Gastroesophageal sphincter (tissue), 4 donors: ENCODE data around the gene YJU2. TPM values are rescaled to one million over a fixed set of nuclear protein-coding genes. Genes with fewer than 3 reads are reported as not detected.

Experiments used
- ATAC-seq: fragments of 150-250 bp; one replicate; pipeline ENCODE4 v1.9.1; 2016; ENCODE audit warnings: mild to moderate bottlenecking, moderate library complexity
- H3K27ac ChIP-seq, 4 donors: fragments of 200-600 bp; sonication (generic) in 3 of 4; 1 replicate in 3 of 4; 2 replicates in 1 of 4; pipeline ENCODE4 v1.5.1; 2016 to 2019
- H3K27me3 ChIP-seq: fragments of 200-600 bp; sonication (generic); one replicate; pipeline ENCODE4 v1.5.1; 2019
- H3K36me3 ChIP-seq, 2 donors: fragments of 200-600 bp; sonication (generic); one replicate each; pipeline ENCODE4 v1.5.1; 2019; ENCODE audit warnings: control low read depth in 1 of 2
- H3K4me1 ChIP-seq, 3 donors: fragments of 200-600 bp; sonication (generic); 1 replicate in 2 of 3; 2 replicates in 1 of 3; pipeline ENCODE4 v1.5.1; 2016 to 2019; ENCODE audit warnings: control low read depth in 2 of 3
- H3K4me3 ChIP-seq, 2 donors: fragments of 200-600 bp; sonication (generic); one replicate each; pipeline ENCODE4 v1.5.1; 2019; ENCODE audit warnings: mild to moderate bottlenecking in 1 of 2, moderate library complexity in 1 of 2
- H3K9me3 ChIP-seq, 3 donors: fragments of 200-600 bp; sonication (generic); one replicate each; pipeline ENCODE4 v1.5.1; 2017 to 2019; ENCODE audit warnings: control low read depth in 2 of 3
- CTCF ChIP-seq, 4 experiments: fragments of 200-600 bp in 2 of 4; fragments of 450-650 bp in 2 of 4; sonication (generic) in 1 of 4; IDR thresholded peaks; one replicate each; pipeline ENCODE4 v1.5.1; 2017 to 2019; ENCODE audit warnings: antibody characterized with exemption in 4 of 4, mild to moderate bottlenecking in 2 of 4, moderate library complexity in 2 of 4
- EP300 ChIP-seq: sonication (generic); formaldehyde crosslinking; IDR thresholded peaks from one replicate; pipeline ENCODE4 v1.6.1; 2017; ENCODE audit warnings: antibody characterized with exemption, mild to moderate bottlenecking
- POLR2A ChIP-seq, 2 donors: fragments of 450-650 bp; IDR thresholded peaks; one replicate each; pipeline ENCODE4 v1.6.1; 2017; ENCODE audit warnings: antibody characterized with exemption in 2 of 2, mild to moderate bottlenecking in 2 of 2, moderate library complexity in 1 of 2
- POLR2AphosphoS5 ChIP-seq: sonication (generic); formaldehyde crosslinking; IDR thresholded peaks from one replicate; pipeline ENCODE4 v1.6.1; 2017; ENCODE audit warnings: antibody characterized with exemption
- WGBS, 2 donors: methylation state at CpG; one replicate each; pipeline ENCODE4 v1.1.5; 2018; ENCODE audit warnings: low coverage in 1 of 2; 5-methylcytosine and 5-hydroxymethylcytosine counted together
- total RNA-seq, 4 donors: library from RNA; depleted of rRNA; stranded (reverse); fragments of >200 nt; gene quantifications; one replicate each; pipeline ENCODE4 v1.1.0, GENCODE V29; 2016

Gene YJU2
- total RNA-seq, 4 donors from 2014 or later, result 20.0 to 24.6 (median 21.6) TPM

- no peak for TF ChIP-seq EP300
- TF ChIP-seq CTCF (IDR thresholded peaks at IDR 0.05), result no peak
- no peak for TF ChIP-seq POLR2AphosphoS5
- no peak for TF ChIP-seq POLR2A (IDR thresholded peaks at IDR 0.05)
- Histone ChIP-seq H3K9me3 (no peaks in the 10 kb centered on the region), H3K4me1 (no peaks in the 10 kb centered on the region), H3K4me3 (no peak overlapping the region), H3K27ac (no peak overlapping the region), H3K27me3 (no peaks in the 10 kb centered on the region), H3K36me3 (no peaks in the 10 kb centered on the region)
- 60 to 85% methylated on average over 1 to 7 of the region's 7 CpGs for WGBS, 2 donors
- no peak for ATAC-seq
Measured at GRCh38 chr19:4220188-4220587, 26.7 kb upstream of the YJU2 start.

- H3K4me3 ChIP-seq, result no peak overlapping the region
- peaks cover 23% of the 10 kb centered on the region for H3K27me3 ChIP-seq
- no peaks in the 10 kb centered on the region for H3K36me3 ChIP-seq
- TF ChIP-seq POLR2AphosphoS5 (no peak), POLR2A (IDR thresholded peaks at IDR 0.05) (no peak), CTCF (IDR thresholded peaks at IDR 0.05) (no peak), EP300 (no peak)
- H3K27ac ChIP-seq, result no peak overlapping the region
- WGBS, 2 donors, result 80% methylated on average over 2 of the region's 15 CpGs; no CpG with 5 or more reads in 1 of the 2 donors
- no peak for ATAC-seq
- H3K4me1 ChIP-seq, result no peaks in the 10 kb centered on the region
- H3K9me3 ChIP-seq, result no peaks in the 10 kb centered on the region
Measured at GRCh38 chr19:4224470-4224869, 22.4 kb upstream of the YJU2 start.

- TF ChIP-seq POLR2AphosphoS5 (no peak), POLR2A (IDR thresholded peaks at IDR 0.05) (no peak), EP300 (no peak), CTCF (IDR thresholded peaks at IDR 0.05) (no peak)
- H3K27ac ChIP-seq, result no peak overlapping the region
- H3K4me1 ChIP-seq, result no peaks in the 10 kb centered on the region
- no peaks in the 10 kb centered on the region for H3K36me3 ChIP-seq
- ATAC-seq, result no peak
- no peaks in the 10 kb centered on the region for H3K9me3 ChIP-seq
- WGBS, 2 donors, result 40 to 75% methylated on average over 1 to 8 of the region's 8 CpGs
- peaks cover 37% of the 10 kb centered on the region for H3K27me3 ChIP-seq
- H3K4me3 ChIP-seq, result no peak overlapping the region
Measured at GRCh38 chr19:4225885-4226284, 21.0 kb upstream of the YJU2 start.

GRCh38 chr19:4227771-4228170, 19.1 kb upstream of the YJU2 start:
- peaks cover 56% of the 10 kb centered on the region for H3K27me3 ChIP-seq
- no peaks in the 10 kb centered on the region for H3K4me1 ChIP-seq
- TF ChIP-seq POLR2A (IDR thresholded peaks at IDR 0.05) (no peak), CTCF (IDR thresholded peaks at IDR 0.05) (no peak)
- no peak for ATAC-seq
- H3K9me3 ChIP-seq, result no peaks in the 10 kb centered on the region
- H3K27ac ChIP-seq, result no peak overlapping the region
- no peaks in the 10 kb centered on the region for H3K36me3 ChIP-seq
- no peak overlapping the region for H3K4me3 ChIP-seq

- Histone ChIP-seq H3K36me3 (no peaks in the 10 kb centered on the region), H3K9me3 (no peaks in the 10 kb centered on the region), H3K27ac (no peak overlapping the region), H3K4me3 (no peak overlapping the region), H3K4me1 (no peaks in the 10 kb centered on the region), H3K27me3 (peaks cover 66% of the 10 kb centered on the region)
- no peak for ATAC-seq
- TF ChIP-seq POLR2AphosphoS5, result no peak
- no peak for TF ChIP-seq CTCF (IDR thresholded peaks at IDR 0.05)
- no peak for TF ChIP-seq EP300
- TF ChIP-seq POLR2A (IDR thresholded peaks at IDR 0.05), result no peak
- WGBS, 2 donors, result 61 to 77% methylated on average over 2 of the region's 2 CpGs
Measured at GRCh38 chr19:4228765-4229178, 18.1 kb upstream of the YJU2 start.
